Hematopoietic multipotent progenitor cell treated with erythropoietin and hydrocortisone succinate and interleukin-3 and kit ligand, for 8 days (in vitro differentiated cells): ENCODE measurements around the gene POLR3F.
"Not testable (repeated sequence)": the region's sequence is repeated elsewhere in the genome, so short reads cannot be mapped to it uniquely, and the experiment has no call there.

Experiments
- DNase-seq: peaks from one replicate; pipeline ENCODE4 v3.0.0-alpha.2; 2015

Gene POLR3F

GRCh38 chr20:18507218-18508191 lies 40.3 kb downstream of the POLR3F start, which contains the start of gene SEC23B:
SEC23B (plus strand) TSS chr20:18507940; CDS start chr20:18510836, 2,896 bp downstream.
- DNase-seq: peak; percentile 98

GRCh38 chr20:18511571-18511970 lies 44.4 kb downstream of the POLR3F start:
- DNase-seq: no peak

- no peak for DNase-seq
Measured at GRCh38 chr20:18513208-18513607, 46.0 kb downstream of the POLR3F start.

GRCh38 chr20:18514127-18514526 lies 46.9 kb downstream of the POLR3F start:
- no peak for DNase-seq

GRCh38 chr20:18515973-18516372 lies 48.8 kb downstream of the POLR3F start:
- no peak for DNase-seq

GRCh38 chr20:18522066-18522465 lies 54.9 kb downstream of the POLR3F start:
- DNase-seq: not testable (repeated sequence)

- no peak for DNase-seq
Measured at GRCh38 chr20:18523066-18523465, 55.9 kb downstream of the POLR3F start.

- DNase-seq: no peak
Measured at GRCh38 chr20:18524646-18525045, 57.5 kb downstream of the POLR3F start.

- DNase-seq: not testable (repeated sequence)
Measured at GRCh38 chr20:18526761-18527160, 59.6 kb downstream of the POLR3F start.

GRCh38 chr20:18527339-18527738 lies 60.1 kb downstream of the POLR3F start:
- DNase-seq: no peak

GRCh38 chr20:18527836-18528235 lies 60.6 kb downstream of the POLR3F start:
- DNase-seq: no peak

GRCh38 chr20:18529041-18529440 lies 61.9 kb downstream of the POLR3F start:
- DNase-seq: no peak

GRCh38 chr20:18532626-18533025 lies 65.4 kb downstream of the POLR3F start:
- DNase-seq: no peak

GRCh38 chr20:18533491-18533890 lies 66.3 kb downstream of the POLR3F start:
- DNase-seq: no peak

GRCh38 chr20:18533978-18534644 lies 66.9 kb downstream of the POLR3F start:
- no peak for DNase-seq
